Thymus (tissue), 11 donors: ENCODE results near the gene TBC1D13. TPM values are rescaled to one million over a fixed set of nuclear protein-coding genes. Genes with fewer than 3 reads are reported as not detected.
"Not testable (repeated sequence)": the region's sequence is repeated elsewhere in the genome, so short reads cannot be mapped to it uniquely, and the experiment has no call there.

Experiments
- DNase-seq, 9 donors: peaks; one replicate each; pipeline ENCODE4 v3.0.0-alpha.2; 2013; ENCODE audit warnings: low spot score in 9 of 9, low read depth in 6 of 9, missing footprints in 1 of 9
- H3K27ac ChIP-seq, 2 donors: one replicate each; pipeline ENCODE4 v1.5.1; 2013; ENCODE audit warnings: control low read depth in 1 of 2, low read depth in 1 of 2, low read length in 1 of 2, mild to moderate bottlenecking in 1 of 2, moderate library complexity in 1 of 2
- H3K27me3 ChIP-seq, 2 donors: one replicate each; pipeline ENCODE4 v1.5.1; 2013; ENCODE audit warnings: low read length in 1 of 2; ENCODE audit not compliant: control insufficient read depth in 2 of 2, insufficient read depth in 1 of 2
- H3K36me3 ChIP-seq, 2 donors: one replicate each; pipeline ENCODE4 v1.5.1; 2013; ENCODE audit warnings: low read length in 1 of 2, mild to moderate bottlenecking in 1 of 2, moderate library complexity in 1 of 2; ENCODE audit not compliant: control insufficient read depth in 2 of 2, insufficient read depth in 2 of 2
- H3K4me1 ChIP-seq, 2 donors: one replicate each; pipeline ENCODE4 v1.5.1; 2013; ENCODE audit warnings: low read length in 2 of 2; ENCODE audit not compliant: control insufficient read depth in 2 of 2, insufficient read depth in 2 of 2
- H3K4me3 ChIP-seq, 2 donors: one replicate each; pipeline ENCODE4 v1.5.1; 2013; ENCODE audit warnings: low read length in 2 of 2, control low read depth in 1 of 2, mild to moderate bottlenecking in 1 of 2
- H3K9me3 ChIP-seq, 2 donors: one replicate each; pipeline ENCODE4 v1.5.1; 2013; ENCODE audit warnings: low read length in 1 of 2, mild to moderate bottlenecking in 1 of 2; ENCODE audit not compliant: control insufficient read depth in 2 of 2, insufficient read depth in 1 of 2
- WGBS: extraction: QIAGEN DNeasy Blood & Tissue Kit; methylation state at CpG from one replicate; pipeline ENCODE4 v1.1.7; 2013; 5-methylcytosine and 5-hydroxymethylcytosine counted together
- polyA plus RNA-seq: library from polyadenylated mRNA; stranded (reverse); fragments of 200-250 nt; gene quantifications from one replicate; pipeline ENCODE4 v1.2.3, GENCODE V29; 2013
- total RNA-seq: library from RNA; stranded (reverse); fragments of 120-200 nt; gene quantifications from one replicate; pipeline ENCODE4 v1.2.4, GENCODE V29; 2013
- donor health status: healthy.

TBC1D13 gene
- total and polyA plus RNA-seq, 2 donors, result 5.0 to 19.4 TPM

DNA sequence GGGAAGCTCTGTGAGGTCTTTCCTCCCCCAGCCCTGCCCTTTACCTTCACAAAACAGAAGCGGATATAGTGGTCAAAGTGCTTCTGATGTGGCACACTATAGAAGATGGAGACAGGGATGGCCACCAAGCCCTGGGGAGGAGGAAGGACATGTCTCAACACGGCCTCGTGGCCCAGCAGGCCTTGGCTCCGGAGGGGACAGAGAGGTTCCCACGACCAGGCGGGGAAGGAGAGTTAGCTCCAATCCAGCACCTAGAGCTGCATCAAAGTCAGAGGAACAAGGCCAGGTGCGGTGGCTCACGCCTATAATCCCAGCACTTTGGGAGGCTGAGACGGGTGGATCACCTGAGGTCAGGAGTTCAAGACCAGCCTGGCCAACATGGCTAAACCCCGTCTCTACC is 46.6 kb downstream of the TBC1D13 start:
- peaks cover 0 to 6% of the 10 kb centered on the region in 2 donors for H3K9me3 ChIP-seq
- DNase-seq, result no peak
- no peak overlapping the region for H3K27ac ChIP-seq
- peaks cover 2 to 12% of the 10 kb centered on the region in 2 donors for H3K4me1 ChIP-seq
- peaks cover 7 to 28% of the 10 kb centered on the region in 2 donors for H3K36me3 ChIP-seq
- no peak overlapping the region for H3K4me3 ChIP-seq
- 96% methylated on average over 10 of the region's 10 CpGs for WGBS
- no peaks in the 10 kb centered on the region for H3K27me3 ChIP-seq

DNA sequence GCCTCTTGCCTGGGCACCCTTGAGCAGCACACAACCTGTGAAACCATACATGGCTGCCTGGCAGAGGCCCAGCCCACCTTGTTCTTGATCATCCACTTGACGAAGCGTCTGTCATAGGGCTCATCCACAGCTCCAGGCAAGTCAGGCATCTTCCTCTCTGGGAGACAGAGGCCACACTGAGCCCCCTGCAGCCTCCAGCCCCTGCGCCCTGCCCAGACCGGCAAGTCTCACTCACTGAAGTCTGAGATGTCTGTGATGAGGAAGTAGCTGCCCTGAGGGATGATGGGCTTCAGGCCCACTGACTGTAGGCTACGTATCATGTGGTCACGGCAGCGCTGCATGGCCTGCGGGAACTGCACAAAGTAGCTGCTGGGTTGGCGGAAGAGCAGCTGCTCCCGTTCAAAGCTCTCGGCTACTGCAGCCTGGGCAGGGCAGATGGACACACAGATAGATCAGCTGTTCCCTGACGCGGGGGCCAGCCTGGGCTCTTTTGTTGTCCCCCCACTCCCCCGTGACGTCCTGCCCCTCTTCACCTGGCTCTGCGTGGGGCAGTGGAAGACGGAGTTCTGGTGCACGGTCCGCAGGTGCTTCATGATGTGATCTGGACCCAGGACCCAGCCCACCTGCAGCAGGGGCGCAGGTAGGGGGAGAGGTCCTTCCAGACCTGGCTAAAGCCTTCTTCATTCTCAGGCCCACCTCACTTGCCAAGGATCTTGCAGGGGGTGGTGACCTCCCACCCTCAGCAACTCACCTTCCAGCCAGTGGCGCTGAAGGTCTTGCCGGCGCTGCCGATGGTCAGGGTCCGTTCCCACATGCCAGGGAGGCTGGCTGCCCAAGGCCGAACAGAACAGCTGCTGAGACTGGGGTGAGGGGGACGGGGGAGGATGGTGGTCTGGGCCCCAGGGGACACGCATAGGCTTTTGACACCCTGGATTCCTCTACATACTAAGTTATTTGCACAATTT is 48.5 kb downstream of the TBC1D13 start:
- H3K4me3 ChIP-seq, result no peak overlapping the region
- no peaks in the 10 kb centered on the region for H3K9me3 ChIP-seq
- DNase-seq, result no peak
- WGBS, result 98% methylated on average over 28 of the region's 28 CpGs
- peaks cover 7 to 28% of the 10 kb centered on the region in 2 donors for H3K36me3 ChIP-seq
- no peak overlapping the region for H3K27ac ChIP-seq
- no peaks in the 10 kb centered on the region for H3K4me1 ChIP-seq
- no peaks in the 10 kb centered on the region for H3K27me3 ChIP-seq

GRCh38 chr9:128836509-128837145 is 49.6 kb downstream of the TBC1D13 start:
- DNase-seq, result no peak
- Histone ChIP-seq H3K27me3 (no peaks in the 10 kb centered on the region), H3K4me3 (no peak overlapping the region), H3K27ac (no peak overlapping the region), H3K4me1 (no peaks in the 10 kb centered on the region), H3K9me3 (no peaks in the 10 kb centered on the region), H3K36me3 (peaks cover 8 to 28% of the 10 kb centered on the region in 2 donors)
- 94% methylated on average over 14 of the region's 14 CpGs for WGBS

- Histone ChIP-seq H3K36me3 (peaks cover 11 to 30% of the 10 kb centered on the region in 2 donors), H3K27ac (no peak overlapping the region), H3K4me3 (no peak overlapping the region), H3K9me3 (no peaks in the 10 kb centered on the region), H3K27me3 (no peaks in the 10 kb centered on the region), H3K4me1 (no peaks in the 10 kb centered on the region)
- WGBS, result 95% methylated on average over 3 of the region's 3 CpGs
- DNase-seq, result no peak
Observed at GRCh38 chr9:128838338-128838737, 51.3 kb downstream of the TBC1D13 start.

DNA sequence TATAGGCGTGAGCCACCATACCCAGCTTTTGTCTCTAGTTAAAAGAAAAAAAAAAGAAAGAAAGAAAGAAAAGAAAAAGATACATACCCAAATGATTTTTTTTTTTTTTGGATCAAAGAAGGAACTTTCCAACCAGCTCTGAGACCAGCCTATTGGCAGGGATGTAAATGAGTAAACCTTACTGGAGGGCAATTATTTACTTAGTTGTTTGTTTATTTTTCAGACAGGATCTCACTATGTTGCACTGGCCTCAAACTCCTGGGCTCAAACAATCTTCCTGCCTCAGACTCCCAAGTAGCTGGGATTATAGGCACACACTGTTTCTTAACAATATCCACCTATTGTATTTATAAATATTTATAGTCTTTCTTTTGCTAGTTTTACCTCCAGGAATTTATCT is 53.5 kb downstream of the TBC1D13 start:
- Histone ChIP-seq H3K4me3 (no peak overlapping the region), H3K36me3 (peaks cover 4 to 20% of the 10 kb centered on the region in 2 donors), H3K9me3 (no peaks in the 10 kb centered on the region), H3K27ac (no peak overlapping the region), H3K4me1 (no peaks in the 10 kb centered on the region), H3K27me3 (no peaks in the 10 kb centered on the region)
- 97% methylated on average over 1 of the region's 1 CpG for WGBS
- DNase-seq, result no peak

- Histone ChIP-seq H3K27me3 (no peaks in the 10 kb centered on the region), H3K4me1 (peaks cover 2 to 4% of the 10 kb centered on the region in 2 donors), H3K27ac (no peak overlapping the region), H3K9me3 (peaks cover 0 to 3% of the 10 kb centered on the region in 2 donors), H3K4me3 (no peak overlapping the region), H3K36me3 (peaks cover 5 to 13% of the 10 kb centered on the region in 2 donors)
- 96% methylated on average over 12 of the region's 12 CpGs for WGBS
- no peak for DNase-seq
Observed at GRCh38 chr9:128841694-128842492, 54.8 kb downstream of the TBC1D13 start.

- peaks cover 2 to 11% of the 10 kb centered on the region in 2 donors for H3K4me1 ChIP-seq
- not testable (repeated sequence) for H3K27me3 ChIP-seq, H3K36me3 ChIP-seq, DNase-seq, H3K27ac ChIP-seq, H3K4me3 ChIP-seq
- H3K9me3 ChIP-seq, result peaks cover 0 to 14% of the 10 kb centered on the region in 2 donors
- 97% methylated on average over 7 of the region's 7 CpGs for WGBS
Observed at GRCh38 chr9:128843171-128843570, 56.1 kb downstream of the TBC1D13 start.

DNA sequence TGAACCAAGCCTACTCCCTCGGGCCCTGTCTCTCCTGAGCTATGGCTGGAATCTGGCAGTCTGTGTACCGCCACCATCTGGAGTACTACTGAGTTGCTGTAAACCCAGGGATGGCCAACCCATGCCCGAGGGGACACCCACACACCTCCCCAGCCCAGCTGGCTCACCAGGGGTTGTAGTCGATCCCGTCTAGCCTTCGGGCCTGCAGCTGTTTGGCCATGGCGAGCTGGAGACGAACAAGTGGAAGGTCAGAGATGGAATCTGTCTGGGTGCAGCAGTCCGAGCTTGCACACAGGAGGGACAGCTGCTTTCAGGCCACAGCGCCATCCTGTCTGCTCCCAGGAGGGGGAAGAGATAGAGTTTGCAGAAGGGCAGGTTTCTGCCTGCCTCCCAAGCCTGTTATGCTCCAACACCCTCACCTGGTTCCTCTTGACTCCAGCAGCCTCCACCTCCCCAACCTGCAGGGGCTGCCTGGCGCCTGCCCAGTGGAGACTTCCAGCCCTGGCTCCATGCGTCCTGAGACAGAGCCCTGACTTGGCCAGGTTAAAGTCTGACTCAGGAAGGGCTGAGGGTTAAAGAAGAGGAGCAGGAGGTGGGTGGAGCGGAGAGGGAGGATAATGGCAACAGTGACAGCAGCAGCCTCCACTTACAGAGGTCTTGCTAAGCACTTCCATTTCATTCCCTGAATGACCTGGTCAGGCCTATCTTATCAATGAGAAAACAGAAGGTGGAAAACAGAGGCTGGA is 58.3 kb downstream of the TBC1D13 start:
- Histone ChIP-seq H3K27me3 (no peaks in the 10 kb centered on the region), H3K9me3 (peaks cover 0 to 22% of the 10 kb centered on the region in 2 donors), H3K36me3 (peaks cover 5 to 7% of the 10 kb centered on the region in 2 donors), H3K4me1 (peaks cover 2 to 11% of the 10 kb centered on the region in 2 donors), H3K27ac (peak overlapping the region in 1 of 2 donors; percentile 53), H3K4me3 (no peak overlapping the region)
- WGBS, result 95% methylated on average over 13 of the region's 13 CpGs
- peak in 1 of 9 donors; percentile 16 for DNase-seq
